HG03521 (cell line): ENCODE results near the gene LOC128125822.
A peak's percentile ranks its signal among the peaks of the same experiment; 100 is the strongest.
"Not testable (repeated sequence)": the region's sequence is repeated elsewhere in the genome, so short reads cannot be mapped to it uniquely, and the experiment has no call there.

ENCODE experiments used
- ATAC-seq: cut with Tn5 transposase; IDR thresholded peaks from one replicate; pipeline ENCODE4 v1.9.1; 2021; ENCODE audit warnings: mild to moderate bottlenecking, moderate library complexity; ENCODE audit not compliant: unreplicated experiment

LOC128125822 gene

GRCh38 chr6:63581355-63582013 lies 9.2 kb downstream of the LOC128125822 start:
- ATAC-seq = no peak

GRCh38 chr6:63582579-63583231 lies 10.4 kb downstream of the LOC128125822 start:
- no peak for ATAC-seq

- ATAC-seq = no peak
These were observed 11.8 kb downstream of the LOC128125822 start for GRCh38 chr6:63584125-63584514.

- no peak for ATAC-seq
These were observed 12.3 kb downstream of the LOC128125822 start for GRCh38 chr6:63584566-63584965.

GRCh38 chr6:63585652-63586051 lies 13.4 kb downstream of the LOC128125822 start:
- not testable (repeated sequence) for ATAC-seq

- no peak for ATAC-seq
These were observed 17.7 kb downstream of the LOC128125822 start for GRCh38 chr6:63589952-63590411.

GRCh38 chr6:63592886-63593285 lies 20.6 kb downstream of the LOC128125822 start:
- ATAC-seq = no peak

- no peak for ATAC-seq
These were observed 25.1 kb downstream of the LOC128125822 start for GRCh38 chr6:63597141-63598048.

- ATAC-seq = peak; percentile 99
These were observed 26.1 kb downstream of the LOC128125822 start for GRCh38 chr6:63598049-63599036.

GRCh38 chr6:63599243-63599642 lies 27.0 kb downstream of the LOC128125822 start:
- no peak for ATAC-seq

GRCh38 chr6:63600136-63600535 lies 27.9 kb downstream of the LOC128125822 start:
- no peak for ATAC-seq

GRCh38 chr6:63609231-63609630 lies 37.0 kb downstream of the LOC128125822 start:
- no peak for ATAC-seq

GRCh38 chr6:63610944-63611343 lies 38.7 kb downstream of the LOC128125822 start:
- ATAC-seq = no peak

GRCh38 chr6:63611560-63611959 lies 39.3 kb downstream of the LOC128125822 start:
- no peak for ATAC-seq

GRCh38 chr6:63615590-63615989 lies 43.3 kb downstream of the LOC128125822 start:
- no peak for ATAC-seq
